HL-60 (cell line): ENCODE measurements around the gene TMPO.

Experiments
- GABPA ChIP-seq: IDR thresholded peaks from 2 replicates; pipeline ENCODE4 v1.6.1; 2012; ENCODE audit warnings: low read depth
- POLR2AphosphoS5 ChIP-seq: IDR thresholded peaks from 2 replicates; pipeline ENCODE4 v1.6.1; 2012; ENCODE audit warnings: low read depth
- TF ChIP-seq, protein P1 (sequence below): IDR thresholded peaks from one replicate; pipeline ENCODE4 v1.5.1; 2011; ENCODE audit warnings: low read length, control low read depth, inconsistent platforms; ENCODE audit not compliant: insufficient read depth

DNA sequence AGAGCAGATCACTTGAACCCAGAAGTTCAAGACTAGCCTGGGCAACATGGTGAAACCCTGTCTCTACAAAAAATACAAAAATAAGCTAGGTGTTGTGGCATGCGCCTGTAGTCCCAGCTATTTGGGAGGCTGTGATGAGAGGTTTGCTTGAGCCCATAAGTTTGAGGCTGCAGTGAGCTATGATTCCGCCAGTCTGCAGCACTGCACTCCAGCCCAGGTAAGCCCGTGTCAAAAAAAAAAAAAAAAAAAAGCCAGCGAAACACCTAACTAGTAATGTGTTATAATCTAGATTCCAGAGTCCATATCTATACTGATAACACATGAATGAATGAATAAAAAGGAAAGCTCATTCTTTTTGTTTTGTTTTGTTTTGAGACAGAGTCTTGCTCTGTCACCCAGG, 59.6 kb downstream of the TMPO start:
- TF ChIP-seq, protein P1, sequence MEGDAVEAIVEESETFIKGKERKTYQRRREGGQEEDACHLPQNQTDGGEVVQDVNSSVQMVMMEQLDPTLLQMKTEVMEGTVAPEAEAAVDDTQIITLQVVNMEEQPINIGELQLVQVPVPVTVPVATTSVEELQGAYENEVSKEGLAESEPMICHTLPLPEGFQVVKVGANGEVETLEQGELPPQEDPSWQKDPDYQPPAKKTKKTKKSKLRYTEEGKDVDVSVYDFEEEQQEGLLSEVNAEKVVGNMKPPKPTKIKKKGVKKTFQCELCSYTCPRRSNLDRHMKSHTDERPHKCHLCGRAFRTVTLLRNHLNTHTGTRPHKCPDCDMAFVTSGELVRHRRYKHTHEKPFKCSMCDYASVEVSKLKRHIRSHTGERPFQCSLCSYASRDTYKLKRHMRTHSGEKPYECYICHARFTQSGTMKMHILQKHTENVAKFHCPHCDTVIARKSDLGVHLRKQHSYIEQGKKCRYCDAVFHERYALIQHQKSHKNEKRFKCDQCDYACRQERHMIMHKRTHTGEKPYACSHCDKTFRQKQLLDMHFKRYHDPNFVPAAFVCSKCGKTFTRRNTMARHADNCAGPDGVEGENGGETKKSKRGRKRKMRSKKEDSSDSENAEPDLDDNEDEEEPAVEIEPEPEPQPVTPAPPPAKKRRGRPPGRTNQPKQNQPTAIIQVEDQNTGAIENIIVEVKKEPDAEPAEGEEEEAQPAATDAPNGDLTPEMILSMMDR = no peak
- no peak for TF ChIP-seq POLR2AphosphoS5
- no peak for TF ChIP-seq GABPA
